BLaER1 (cell line): ENCODE data around the gene BAG2.
A peak's percentile ranks its signal among the peaks of the same experiment; 100 is the strongest.

ENCODE experiments used
- H3K27ac ChIP-seq: shearing (Covaris generic); formaldehyde crosslinking; 2 replicates; pipeline ENCODE4 v1.8.1; 2022
- H3K27me3 ChIP-seq: shearing (Covaris generic); formaldehyde crosslinking; 2 replicates; pipeline ENCODE4 v1.8.1; 2022
- H3K36me3 ChIP-seq: shearing (Covaris generic); formaldehyde crosslinking; 2 replicates; pipeline ENCODE4 v1.8.1; 2022
- H3K4me1 ChIP-seq: shearing (Covaris generic); formaldehyde crosslinking; 2 replicates; pipeline ENCODE4 v1.8.1; 2022
- H3K4me2 ChIP-seq: shearing (Covaris generic); formaldehyde crosslinking; 2 replicates; pipeline ENCODE4 v1.8.1; 2022
- H3K4me3 ChIP-seq: shearing (Covaris generic); formaldehyde crosslinking; 2 replicates; pipeline ENCODE4 v1.8.1; 2022
- H3K9ac ChIP-seq: shearing (Covaris generic); formaldehyde crosslinking; 2 replicates; pipeline ENCODE4 v1.8.1; 2022
- H3K9me3 ChIP-seq: shearing (Covaris generic); formaldehyde crosslinking; 2 replicates; pipeline ENCODE4 v1.8.1; 2022
- H4K20me1 ChIP-seq: shearing (Covaris generic); formaldehyde crosslinking; 2 replicates; pipeline ENCODE4 v1.8.1; 2022
- Cebpa-rat ChIP-seq: shearing (Covaris generic); IDR thresholded peaks from 2 replicates; pipeline ENCODE4 v1.8.1; 2022

The BAG2 gene

DNA sequence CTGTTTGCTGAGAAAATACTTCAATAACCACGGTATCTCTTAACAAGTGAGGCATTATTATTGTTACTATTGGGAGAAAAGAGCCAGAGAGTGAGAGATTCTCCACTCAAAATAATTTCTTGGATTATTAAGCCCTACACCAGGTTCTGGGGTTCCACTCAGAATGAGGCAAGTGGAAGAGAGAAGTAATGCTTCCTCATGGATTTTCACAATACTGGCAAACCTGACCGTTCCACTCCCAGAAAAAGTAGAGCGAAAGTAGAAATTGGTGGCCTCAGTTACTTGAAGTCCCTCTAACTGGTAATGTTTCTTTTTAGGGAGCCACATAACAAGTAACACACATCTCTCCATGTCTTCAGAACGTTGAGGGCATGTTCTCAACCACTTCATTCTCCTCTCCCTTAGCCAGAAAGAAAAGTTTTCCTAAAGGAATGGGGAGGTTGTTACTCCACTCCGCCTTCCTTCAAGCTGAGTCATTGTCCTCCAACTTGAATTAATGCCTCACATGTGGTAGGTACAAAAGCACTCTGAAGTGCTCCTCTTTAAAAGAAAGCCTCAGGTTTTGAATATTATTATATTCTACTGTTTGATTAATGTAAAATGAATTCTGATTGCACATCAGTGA, 1.9 kb downstream of the BAG2 start:
- Histone ChIP-seq H3K9ac (peak overlapping the region; percentile 92), H3K36me3 (peaks cover 10% of the 10 kb centered on the region), H3K4me1 (peaks cover 27% of the 10 kb centered on the region), H3K27me3 (no peaks in the 10 kb centered on the region), H3K9me3 (no peaks in the 10 kb centered on the region), H3K4me3 (peak overlapping the region; percentile 85), H4K20me1 (peaks cover 39% of the 10 kb centered on the region), H3K4me2 (peak overlapping the region; percentile 79), H3K27ac (peak overlapping the region; percentile 90; the same call in 1 of the 2 replicates)
- TF ChIP-seq Cebpa-rat, result no peak

DNA sequence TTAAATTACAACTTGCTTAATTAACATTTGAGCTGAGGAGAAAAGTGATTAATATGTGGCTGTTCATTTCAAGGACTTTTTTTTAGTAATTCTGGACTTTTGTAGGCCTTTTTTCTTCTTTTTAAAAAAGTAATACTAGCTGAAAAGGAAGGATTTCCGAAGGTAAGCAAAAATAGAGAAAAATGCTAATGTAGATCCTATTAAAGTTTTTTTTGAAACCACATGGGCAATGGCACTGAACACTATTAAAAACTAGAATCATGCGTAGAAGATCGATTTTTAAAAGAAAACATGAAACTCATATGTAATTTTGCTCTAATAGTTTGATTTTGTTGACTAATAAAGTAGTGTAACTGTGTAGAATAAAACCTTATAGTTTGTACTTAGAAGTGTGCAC, 2.4 kb downstream of the BAG2 start:
- peaks cover 10% of the 10 kb centered on the region for H3K36me3 ChIP-seq
- H3K9me3 ChIP-seq, result no peaks in the 10 kb centered on the region
- peaks cover 44% of the 10 kb centered on the region for H4K20me1 ChIP-seq
- H3K9ac ChIP-seq, result peak overlapping the region; percentile 92; the same call in 1 of the 2 replicates
- H3K4me1 ChIP-seq, result peaks cover 27% of the 10 kb centered on the region
- peak overlapping the region; percentile 79 for H3K4me2 ChIP-seq
- no peak for TF ChIP-seq Cebpa-rat
- no peaks in the 10 kb centered on the region for H3K27me3 ChIP-seq
- H3K4me3 ChIP-seq, result peak overlapping the region; percentile 85; the same call in 1 of the 2 replicates
- H3K27ac ChIP-seq, result no peak overlapping the region; the same call in 1 of the 2 replicates

DNA sequence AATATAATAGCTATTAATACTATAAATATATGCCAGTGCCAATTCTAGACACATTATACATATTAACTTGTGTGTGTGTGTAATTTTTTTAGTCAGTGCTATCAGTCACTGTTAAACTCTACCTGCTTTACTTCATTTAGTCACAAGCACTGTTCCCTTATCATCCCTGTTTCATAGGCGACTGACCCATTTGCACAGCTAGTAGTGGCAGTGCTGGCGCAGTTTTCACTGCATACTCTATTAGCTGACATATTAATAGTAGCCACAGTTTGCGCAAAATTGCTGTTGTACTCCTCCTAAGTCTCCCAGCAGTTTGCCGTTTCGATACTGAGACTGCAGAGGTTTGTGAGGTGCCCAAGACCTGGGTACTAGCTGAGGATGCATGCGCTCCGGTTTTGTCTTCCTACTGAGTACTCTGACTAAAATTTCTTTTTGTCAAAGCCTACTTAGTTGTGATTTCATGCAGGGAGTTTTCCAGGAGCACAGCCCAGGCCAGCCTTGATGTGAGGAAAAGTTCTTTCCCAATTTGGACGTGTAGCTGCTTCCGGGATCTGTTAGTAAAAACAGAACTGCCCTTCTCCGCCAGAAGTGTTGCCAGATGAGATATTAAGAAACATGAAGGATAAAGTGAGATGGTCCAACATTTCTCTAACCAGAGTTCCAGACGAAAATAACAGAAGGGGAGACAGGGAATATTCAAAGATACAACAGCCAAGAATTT, 5.6 kb downstream of the BAG2 start:
- peaks cover 29% of the 10 kb centered on the region for H3K36me3 ChIP-seq
- no peak overlapping the region for H3K9ac ChIP-seq
- no peak overlapping the region for H3K4me2 ChIP-seq
- H3K4me3 ChIP-seq, result no peak overlapping the region
- no peak overlapping the region for H3K27ac ChIP-seq
- H4K20me1 ChIP-seq, result peaks cover 63% of the 10 kb centered on the region
- no peaks in the 10 kb centered on the region for H3K9me3 ChIP-seq
- H3K27me3 ChIP-seq, result no peaks in the 10 kb centered on the region
- no peak for TF ChIP-seq Cebpa-rat
- H3K4me1 ChIP-seq, result peaks cover 22% of the 10 kb centered on the region

DNA sequence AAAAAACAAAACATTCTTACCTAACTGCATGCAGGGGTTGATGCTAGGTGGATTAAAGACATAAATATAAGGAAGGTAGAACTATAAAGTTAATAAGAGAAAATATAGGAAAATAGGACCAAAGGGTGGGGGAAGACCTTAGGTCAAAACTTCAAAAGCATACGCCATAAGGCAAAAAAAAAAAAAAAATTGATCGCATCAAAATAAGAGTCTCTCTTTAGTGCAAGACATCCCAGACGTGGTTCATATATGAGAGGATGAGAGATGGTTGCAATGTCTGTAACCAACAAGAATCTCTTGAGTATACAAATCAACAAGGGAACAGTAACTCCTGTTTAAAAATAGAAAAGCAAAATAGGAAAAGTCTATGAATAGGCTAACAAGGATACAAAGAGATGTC, 8.5 kb downstream of the BAG2 start:
- TF ChIP-seq Cebpa-rat, result no peak
- H3K27ac ChIP-seq, result no peak overlapping the region
- H4K20me1 ChIP-seq, result peaks cover 55% of the 10 kb centered on the region
- H3K9ac ChIP-seq, result no peak overlapping the region
- no peak overlapping the region for H3K4me2 ChIP-seq
- H3K36me3 ChIP-seq, result peaks cover 53% of the 10 kb centered on the region
- no peak overlapping the region for H3K4me3 ChIP-seq
- no peaks in the 10 kb centered on the region for H3K27me3 ChIP-seq
- peaks cover 2% of the 10 kb centered on the region; the same call in 1 of the 2 replicates for H3K4me1 ChIP-seq
- H3K9me3 ChIP-seq, result no peaks in the 10 kb centered on the region

GRCh38 chr6:57182017-57182432, 9.9 kb downstream of the BAG2 start:
- no peak overlapping the region for H3K4me2 ChIP-seq
- TF ChIP-seq Cebpa-rat, result no peak
- no peak overlapping the region for H3K9ac ChIP-seq
- H3K4me3 ChIP-seq, result no peak overlapping the region
- peaks cover 41% of the 10 kb centered on the region for H4K20me1 ChIP-seq
- no peaks in the 10 kb centered on the region for H3K4me1 ChIP-seq
- H3K36me3 ChIP-seq, result peaks cover 62% of the 10 kb centered on the region
- no peaks in the 10 kb centered on the region for H3K9me3 ChIP-seq
- H3K27ac ChIP-seq, result no peak overlapping the region
- H3K27me3 ChIP-seq, result no peaks in the 10 kb centered on the region

GRCh38 chr6:57183336-57183735, 11.2 kb downstream of the BAG2 start:
- H3K9ac ChIP-seq, result no peak overlapping the region
- no peaks in the 10 kb centered on the region for H3K9me3 ChIP-seq
- H3K27ac ChIP-seq, result no peak overlapping the region

DNA sequence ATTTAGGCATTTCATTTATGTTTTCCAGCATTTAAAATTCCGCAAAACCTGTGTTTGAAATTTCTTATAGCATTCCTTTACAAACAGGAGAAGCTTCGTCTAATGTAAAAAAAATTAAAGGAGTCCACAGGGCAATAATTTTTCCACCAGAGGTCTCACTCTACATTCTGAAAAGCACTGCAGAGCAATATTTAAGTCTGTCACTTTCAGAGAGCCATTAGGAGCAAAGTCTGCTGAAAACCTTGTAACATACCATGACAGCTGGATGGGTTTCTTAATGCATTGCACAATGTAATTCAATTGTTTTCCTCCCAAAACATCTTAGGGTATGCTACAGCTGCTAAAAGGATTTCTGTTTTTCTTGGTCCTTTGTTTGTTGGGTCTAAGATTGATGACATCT, 18.0 kb downstream of the BAG2 start:
- Histone ChIP-seq H3K9ac (no peak overlapping the region), H3K27ac (no peak overlapping the region), H3K4me1 (no peaks in the 10 kb centered on the region), H3K27me3 (no peaks in the 10 kb centered on the region), H3K9me3 (no peaks in the 10 kb centered on the region), H3K36me3 (peaks cover 43% of the 10 kb centered on the region), H3K4me3 (no peak overlapping the region), H3K4me2 (no peak overlapping the region), H4K20me1 (no peaks in the 10 kb centered on the region)
- no peak for TF ChIP-seq Cebpa-rat

More at GRCh38 chr6:57183336-57183735, 11.2 kb downstream of the BAG2 start:
- H3K4me1 ChIP-seq, result no peaks in the 10 kb centered on the region
- H3K27me3 ChIP-seq, result no peaks in the 10 kb centered on the region
- peaks cover 30% of the 10 kb centered on the region for H4K20me1 ChIP-seq
- H3K4me2 ChIP-seq, result no peak overlapping the region
- no peak overlapping the region for H3K4me3 ChIP-seq
- no peak for TF ChIP-seq Cebpa-rat
- peaks cover 52% of the 10 kb centered on the region for H3K36me3 ChIP-seq

GRCh38 chr6:57193177-57193576, 21.1 kb downstream of the BAG2 start:
- H3K4me3 ChIP-seq, result no peak overlapping the region
- H3K36me3 ChIP-seq, result peaks cover 30% of the 10 kb centered on the region
- TF ChIP-seq Cebpa-rat, result no peak
- no peak overlapping the region for H3K27ac ChIP-seq
- no peaks in the 10 kb centered on the region for H3K27me3 ChIP-seq
- H3K9ac ChIP-seq, result no peak overlapping the region
- no peaks in the 10 kb centered on the region for H3K4me1 ChIP-seq
- H3K9me3 ChIP-seq, result no peaks in the 10 kb centered on the region
- H3K4me2 ChIP-seq, result no peak overlapping the region
- no peaks in the 10 kb centered on the region for H4K20me1 ChIP-seq

- Histone ChIP-seq H3K27me3 (no peaks in the 10 kb centered on the region), H3K36me3 (peaks cover 23% of the 10 kb centered on the region), H3K9me3 (no peaks in the 10 kb centered on the region), H3K4me3 (no peak overlapping the region), H3K9ac (no peak overlapping the region), H4K20me1 (no peaks in the 10 kb centered on the region), H3K4me2 (no peak overlapping the region), H3K27ac (no peak overlapping the region), H3K4me1 (no peaks in the 10 kb centered on the region)
- no peak for TF ChIP-seq Cebpa-rat
Observed at GRCh38 chr6:57195457-57195856, 23.3 kb downstream of the BAG2 start.

GRCh38 chr6:57198926-57199636, 27.0 kb downstream of the BAG2 start:
- no peak overlapping the region for H3K9ac ChIP-seq
- TF ChIP-seq Cebpa-rat, result no peak
- no peak overlapping the region for H3K4me2 ChIP-seq
- no peak overlapping the region for H3K27ac ChIP-seq
- no peaks in the 10 kb centered on the region for H3K4me1 ChIP-seq
- H3K27me3 ChIP-seq, result no peaks in the 10 kb centered on the region
- no peaks in the 10 kb centered on the region for H3K9me3 ChIP-seq
- H3K4me3 ChIP-seq, result no peak overlapping the region
- H4K20me1 ChIP-seq, result no peaks in the 10 kb centered on the region
- no peaks in the 10 kb centered on the region for H3K36me3 ChIP-seq
